HepG2 (cell line): ENCODE data around the gene BMAL1. TPM values are rescaled to one million over a fixed set of nuclear protein-coding genes. Genes with fewer than 3 reads are reported as not detected.

ENCODE experiments used
- ATAC-seq: fragments of 200-7000 bp; cut with Tn5 transposase; 3 replicates; pipeline ENCODE4 v1.9.1; 2020; ENCODE audit warnings: mild to moderate bottlenecking, moderate library complexity
- BruUV-seq: library from RNA; stranded (reverse); fragments of 400-500 nt; replicated peaks from 2 replicates; lab custom pipeline; 2021; lab: Mats Ljungman, UMichigan
- CTCF ChIA-PET: fragments of 300-600 bp; formaldehyde crosslinking; extraction: SDS; loops from one replicate; lab custom pipeline; 2021; ENCODE audit warnings: low total read pairs, inconsistent platforms, low intra/inter-chr PET ratio; lab: Yijun Ruan, JAX
- POLR2A ChIA-PET: fragments of 350-600 bp; sonication (Branson Sonifier 250); formaldehyde crosslinking; loops from one replicate; lab custom pipeline; 2020; ENCODE audit warnings: antibody characterized with exemption, inconsistent platforms; lab: Yijun Ruan, JAX
- DNase-seq: peaks from one replicate; pipeline ENCODE4 v3.0.0-alpha.2; 2015; ENCODE audit warnings: low spot score
- FAIRE-seq: peaks from 3 replicates; lab custom pipeline; 2011; peaks lifted over from hg19 to GRCh38; lab: Jason Lieb, UNC
- H2AFZ ChIP-seq: one replicate; pipeline ENCODE4 v1.6.1; 2011; ENCODE audit warnings: low read length, inconsistent platforms
- H3K27ac ChIP-seq: fragments of 300-600 bp; 3 replicates; pipeline ENCODE4 v1.8.0; 2011; ENCODE audit warnings: mixed run types, mild to moderate bottlenecking, mixed read lengths, low read length, inconsistent platforms; ENCODE audit not compliant: insufficient read depth; ENCODE audit errors: extremely low read length
- H3K27me3 ChIP-seq, 2 experiments: fragments of 200-600 bp in 1 of 2; 2 replicates in 1 of 2; 3 replicates in 1 of 2; pipeline versions ENCODE4 v1.6.0 to v1.8.0; 2011; ENCODE audit warnings: low read length in 2 of 2, mild to moderate bottlenecking in 2 of 2, moderate library complexity in 2 of 2, inconsistent platforms in 1 of 2; ENCODE audit not compliant: insufficient read depth in 2 of 2, control insufficient read depth in 1 of 2
- H3K36me3 ChIP-seq, 2 experiments: fragments of 200-600 bp in 1 of 2; replicated peaks in 1 of 2; 2 replicates in 1 of 2; 3 replicates in 1 of 2; pipeline versions ENCODE4 v1.5.1 to v1.8.0; 2011; ENCODE audit warnings: low read length in 2 of 2, inconsistent platforms in 1 of 2; ENCODE audit not compliant: insufficient read depth in 2 of 2, control insufficient read depth in 1 of 2
- H3K4me1 ChIP-seq: 2 replicates; pipeline ENCODE4 v1.5.1; 2012; ENCODE audit warnings: low read length, inconsistent platforms; ENCODE audit not compliant: insufficient read depth
- H3K4me2 ChIP-seq: 2 replicates; pipeline ENCODE4 v1.6.0; 2011; ENCODE audit warnings: low read depth, low read length, inconsistent platforms
- H3K4me3 ChIP-seq, 3 experiments: fragments of 200-600 bp in 1 of 3; sonication (generic), shearing (Covaris generic) in 1 of 3; replicated peaks in 1 of 3; 2 replicates each; pipeline ENCODE4 v1.5.1; 2011 to 2016; ENCODE audit warnings: low read length in 3 of 3, inconsistent platforms in 2 of 3, low read depth in 2 of 3, mild to moderate bottlenecking in 2 of 3, control low read depth in 1 of 3, mixed read lengths in 1 of 3; ENCODE audit not compliant: insufficient read depth in 1 of 3
- H3K79me2 ChIP-seq: one replicate; pipeline ENCODE4 v1.6.1; 2011; ENCODE audit warnings: low read length, inconsistent platforms; ENCODE audit not compliant: insufficient read depth
- H3K9ac ChIP-seq: 2 replicates; pipeline ENCODE4 v1.6.0; 2011; ENCODE audit warnings: mild to moderate bottlenecking, low read depth, low read length, inconsistent platforms; ENCODE audit not compliant: insufficient read depth
- H3K9me3 ChIP-seq: 2 replicates; pipeline ENCODE4 v1.5.1; 2012; ENCODE audit warnings: mild to moderate bottlenecking, low read length
- H4K20me1 ChIP-seq: 2 replicates; pipeline ENCODE4 v1.6.0; 2011; ENCODE audit warnings: inconsistent platforms, mild to moderate bottlenecking, low read length, moderate library complexity; ENCODE audit not compliant: insufficient read depth
- HNRNPH1 ChIP-seq: fragments of 200-400 bp; formaldehyde crosslinking; optimal IDR thresholded peaks from 2 replicates; pipeline ENCODE3; 2017; ENCODE audit warnings: mild to moderate bottlenecking, low read depth, low read length
- LCORL ChIP-seq, 2 experiments: fragments of 450-650 bp in 1 of 2; sonication (generic) in 1 of 2; formaldehyde crosslinking in 1 of 2; IDR thresholded peaks; 2 replicates each; pipeline versions ENCODE4 v1.5.0 to v1.6.1; 2017 to 2020; ENCODE audit warnings: antibody characterized with exemption in 1 of 2, missing genetic modification reagents in 1 of 2
- MXD4 ChIP-seq: IDR thresholded peaks from 2 replicates; pipeline ENCODE4 v1.6.1; 2016; ENCODE audit warnings: mild to moderate bottlenecking, missing biosample characterization, missing genetic modification reagents
- NFIB ChIP-seq: sonication (generic); formaldehyde crosslinking; IDR thresholded peaks from 2 replicates; pipeline ENCODE4 v1.9.0; 2021; ENCODE audit warnings: missing genetic modification reagents, mild to moderate bottlenecking, borderline replicate concordance
- ZBTB21 ChIP-seq: sonication (generic); formaldehyde crosslinking; IDR thresholded peaks from 2 replicates; pipeline ENCODE4 v1.4.0; 2020; ENCODE audit warnings: missing genetic modification reagents
- ZNF614 ChIP-seq: IDR thresholded peaks from 2 replicates; pipeline ENCODE4 v1.6.1; 2018; ENCODE audit warnings: missing biosample characterization, missing genetic modification reagents, inconsistent platforms, borderline replicate concordance
- WGBS: methylation state at CpG from one replicate; pipeline ENCODE4 v1.1.6; 2017; ENCODE audit warnings: low lambda C conversion rate; 5-methylcytosine and 5-hydroxymethylcytosine counted together
- in situ Hi-C: cut with HindIII; loops from 2 replicates; pipeline ENCODE4 v1.10.0; 2017; ENCODE audit warnings: low pct_unique_long_range_greater_than_20kb; ENCODE audit not compliant: extremely low pct_ligation_motif_present
- intact Hi-C: fragments of 100-400 bp; cut with micrococcal nuclease; formaldehyde crosslinking; loops from one replicate; pipeline ENCODE4 v1.10.0; 2022; ENCODE audit not compliant: unreplicated experiment
- polyA plus RNA-seq, 8 experiments: library from polyadenylated mRNA; depleted of rRNA in 3 of 8; stranded (reverse) in 7 of 8; unstranded in 1 of 8; fragments of >200 nt; fragmentation: Illumina TruSeq in 4 of 8; extraction: Trizol in 4 of 8; gene quantifications; 2 replicates each; pipeline versions ENCODE4 v1.2.1 to v1.2.3, GENCODE V29; 2011 to 2016; ENCODE audit warnings: low read depth in 4 of 8, missing spikeins in 1 of 8, mixed read lengths in 1 of 8; ENCODE audit not compliant: insufficient read depth in 1 of 8
- total RNA-seq, 5 experiments: library from RNA; depleted of rRNA; stranded (reverse); fragments of >200 nt; fragmentation: Illumina TruSeq; extraction: Trizol; gene quantifications; 2 replicates each; pipeline ENCODE4 v1.2.3, GENCODE V29; 2016; ENCODE audit warnings: low read depth in 1 of 5
- TF ChIP-seq, protein P1 (sequence below): sonication (generic); formaldehyde crosslinking; IDR thresholded peaks from 2 replicates; pipeline ENCODE4 v1.4.0; 2020; ENCODE audit warnings: missing genetic modification reagents, borderline replicate concordance
- TF ChIP-seq, protein P2 (sequence below): sonication (generic); formaldehyde crosslinking; IDR thresholded peaks from 2 replicates; pipeline ENCODE4 v1.8.0; 2022; ENCODE audit warnings: missing genetic modification reagents, mild to moderate bottlenecking, moderate library complexity, borderline replicate concordance
- TF ChIP-seq, protein P3 (sequence below): IDR thresholded peaks from 2 replicates; pipeline ENCODE4 v1.6.1; 2016; ENCODE audit warnings: low read depth, control low read depth

Gene BMAL1
- total and polyA plus RNA-seq, 2 of the 13 experiments (the other 11 are each of a cell fraction or from before 2014, with no cell fraction given), result 4.5 to 4.8 TPM

DNA sequence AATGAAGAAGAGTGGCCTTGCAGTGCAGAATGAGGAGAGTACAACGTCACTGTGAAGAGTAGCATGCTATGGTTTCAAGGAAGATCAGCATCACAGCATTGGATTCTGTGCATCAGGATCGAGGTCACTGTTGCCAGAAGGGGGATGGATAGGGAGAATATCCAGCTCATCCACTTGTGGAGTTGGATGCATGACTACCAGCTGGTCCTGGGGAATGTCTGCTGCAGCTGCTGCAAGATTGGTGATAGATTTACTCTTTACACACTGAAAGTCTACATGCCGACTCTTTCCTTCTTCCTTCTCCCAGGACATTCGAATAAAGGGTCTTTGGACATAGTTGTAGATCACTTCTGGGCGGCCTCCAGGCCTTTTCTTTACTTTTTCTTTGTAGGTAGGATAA lies 111.2 kb downstream of the BMAL1 start:
- intact Hi-C loops (loop anchor here (5.0 kb wide), 1 partner anchor 176 kb away; no protein-coding TSS in a partner anchor), in situ Hi-C loops (no loop called here)
- BruUV-seq, result no TSS peak
- Histone ChIP-seq H3K27ac (no peak overlapping the region), H2AFZ (no peak overlapping the region), H3K4me3 (no peak overlapping the region), H3K27me3 (no peaks in the 10 kb centered on the region), H3K9me3 (no peaks in the 10 kb centered on the region), H3K4me1 (peaks cover 7% of the 10 kb centered on the region; the same call in 1 of the 2 replicates), H3K36me3 (peaks cover 6 to 9% of the 10 kb centered on the region in 2 experiments; a peak in 4 of 5 replicates), H4K20me1 (no peaks in the 10 kb centered on the region), H3K4me2 (no peak overlapping the region), H3K9ac (no peak overlapping the region), H3K79me2 (no peaks in the 10 kb centered on the region)
- DNase-seq (no peak), ATAC-seq (no peak), FAIRE-seq (no peak)
- TF ChIP-seq, protein P1, sequence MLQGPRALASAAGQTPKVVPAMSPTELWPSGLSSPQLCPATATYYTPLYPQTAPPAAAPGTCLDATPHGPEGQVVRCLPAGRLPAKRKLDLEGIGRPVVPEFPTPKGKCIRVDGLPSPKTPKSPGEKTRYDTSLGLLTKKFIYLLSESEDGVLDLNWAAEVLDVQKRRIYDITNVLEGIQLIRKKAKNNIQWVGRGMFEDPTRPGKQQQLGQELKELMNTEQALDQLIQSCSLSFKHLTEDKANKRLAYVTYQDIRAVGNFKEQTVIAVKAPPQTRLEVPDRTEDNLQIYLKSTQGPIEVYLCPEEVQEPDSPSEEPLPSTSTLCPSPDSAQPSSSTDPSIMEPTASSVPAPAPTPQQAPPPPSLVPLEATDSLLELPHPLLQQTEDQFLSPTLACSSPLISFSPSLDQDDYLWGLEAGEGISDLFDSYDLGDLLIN (CRISPR knock-in tag), result no peak
- TF ChIP-seq, protein P2, sequence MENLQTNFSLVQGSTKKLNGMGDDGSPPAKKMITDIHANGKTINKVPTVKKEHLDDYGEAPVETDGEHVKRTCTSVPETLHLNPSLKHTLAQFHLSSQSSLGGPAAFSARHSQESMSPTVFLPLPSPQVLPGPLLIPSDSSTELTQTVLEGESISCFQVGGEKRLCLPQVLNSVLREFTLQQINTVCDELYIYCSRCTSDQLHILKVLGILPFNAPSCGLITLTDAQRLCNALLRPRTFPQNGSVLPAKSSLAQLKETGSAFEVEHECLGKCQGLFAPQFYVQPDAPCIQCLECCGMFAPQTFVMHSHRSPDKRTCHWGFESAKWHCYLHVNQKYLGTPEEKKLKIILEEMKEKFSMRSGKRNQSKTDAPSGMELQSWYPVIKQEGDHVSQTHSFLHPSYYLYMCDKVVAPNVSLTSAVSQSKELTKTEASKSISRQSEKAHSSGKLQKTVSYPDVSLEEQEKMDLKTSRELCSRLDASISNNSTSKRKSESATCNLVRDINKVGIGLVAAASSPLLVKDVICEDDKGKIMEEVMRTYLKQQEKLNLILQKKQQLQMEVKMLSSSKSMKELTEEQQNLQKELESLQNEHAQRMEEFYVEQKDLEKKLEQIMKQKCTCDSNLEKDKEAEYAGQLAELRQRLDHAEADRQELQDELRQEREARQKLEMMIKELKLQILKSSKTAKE, result no peak
- TF ChIP-seq NFIB (CRISPR knock-in tag) (no peak), HNRNPH1 (no peak), ZBTB21 (CRISPR knock-in tag) (no peak), LCORL (IDR thresholded peaks at IDR 0.05) (no peak), LCORL (CRISPR knock-in tag; IDR thresholded peaks at IDR 0.05) (no peak), MXD4 (CRISPR knock-in tag) (no peak), ZNF614 (CRISPR knock-in tag) (no peak)
- TF ChIP-seq, protein P3, sequence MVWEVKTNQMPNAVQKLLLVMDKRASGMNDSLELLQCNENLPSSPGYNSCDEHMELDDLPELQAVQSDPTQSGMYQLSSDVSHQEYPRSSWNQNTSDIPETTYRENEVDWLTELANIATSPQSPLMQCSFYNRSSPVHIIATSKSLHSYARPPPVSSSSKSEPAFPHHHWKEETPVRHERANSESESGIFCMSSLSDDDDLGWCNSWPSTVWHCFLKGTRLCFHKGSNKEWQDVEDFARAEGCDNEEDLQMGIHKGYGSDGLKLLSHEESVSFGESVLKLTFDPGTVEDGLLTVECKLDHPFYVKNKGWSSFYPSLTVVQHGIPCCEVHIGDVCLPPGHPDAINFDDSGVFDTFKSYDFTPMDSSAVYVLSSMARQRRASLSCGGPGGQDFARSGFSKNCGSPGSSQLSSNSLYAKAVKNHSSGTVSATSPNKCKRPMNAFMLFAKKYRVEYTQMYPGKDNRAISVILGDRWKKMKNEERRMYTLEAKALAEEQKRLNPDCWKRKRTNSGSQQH, result no peak
- ChIA-PET POLR2A (no interaction called here), CTCF (no interaction called here)
- WGBS, result 94% methylated on average over 5 of the region's 5 CpGs
